ENCODE measurements around the gene FCER1G. TPM values are rescaled to one million over a fixed set of nuclear protein-coding genes. Genes with fewer than 3 reads are reported as not detected.

FCER1G gene
- 10 to 100 TPM in 2 of 4 donors, 1 to 10 TPM in 2; 1.6 to 50.4 (median 25.4) TPM for total RNA-seq

- H3K27me3 ChIP-seq: no peaks in the 10 kb centered on the region
- peak within 1 kb of the TSS in 3 of 4 donors; percentile 16 to 50 (median 30) for H3K4me3 ChIP-seq
- intact Hi-C loops (cut with DNase I): no loop called here
- H3K9me3 ChIP-seq: no peaks in the 10 kb centered on the region
- DNase-seq: no peak
- H3K4me1 ChIP-seq: peaks cover 0 to 7% (median 0%) of the 10 kb centered on the region in 3 donors
- TF ChIP-seq, protein P1, sequence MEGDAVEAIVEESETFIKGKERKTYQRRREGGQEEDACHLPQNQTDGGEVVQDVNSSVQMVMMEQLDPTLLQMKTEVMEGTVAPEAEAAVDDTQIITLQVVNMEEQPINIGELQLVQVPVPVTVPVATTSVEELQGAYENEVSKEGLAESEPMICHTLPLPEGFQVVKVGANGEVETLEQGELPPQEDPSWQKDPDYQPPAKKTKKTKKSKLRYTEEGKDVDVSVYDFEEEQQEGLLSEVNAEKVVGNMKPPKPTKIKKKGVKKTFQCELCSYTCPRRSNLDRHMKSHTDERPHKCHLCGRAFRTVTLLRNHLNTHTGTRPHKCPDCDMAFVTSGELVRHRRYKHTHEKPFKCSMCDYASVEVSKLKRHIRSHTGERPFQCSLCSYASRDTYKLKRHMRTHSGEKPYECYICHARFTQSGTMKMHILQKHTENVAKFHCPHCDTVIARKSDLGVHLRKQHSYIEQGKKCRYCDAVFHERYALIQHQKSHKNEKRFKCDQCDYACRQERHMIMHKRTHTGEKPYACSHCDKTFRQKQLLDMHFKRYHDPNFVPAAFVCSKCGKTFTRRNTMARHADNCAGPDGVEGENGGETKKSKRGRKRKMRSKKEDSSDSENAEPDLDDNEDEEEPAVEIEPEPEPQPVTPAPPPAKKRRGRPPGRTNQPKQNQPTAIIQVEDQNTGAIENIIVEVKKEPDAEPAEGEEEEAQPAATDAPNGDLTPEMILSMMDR (IDR thresholded peaks at IDR 0.05): no peak
- peak in 2 of 4 donors; percentile 47 to 68 for TF ChIP-seq POLR2A (IDR thresholded peaks at IDR 0.05)
- WGBS, 2 donors: 67 to 73% methylated on average over 10 of the region's 10 CpGs
- peaks cover 32 to 54% (median 42%) of the 10 kb centered on the region in 3 donors for H3K36me3 ChIP-seq
- peak within 1 kb of the TSS in 3 of 4 donors; percentile 0 to 75 (median 61) for H3K27ac ChIP-seq
These were observed at the start of gene FCER1G for GRCh38 chr1:161215076-161215475. Gene FCER1G, plus strand, starts transcription at chr1:161215295. Its CDS starts 27 bp downstream, at chr1:161215322.

DNA sequence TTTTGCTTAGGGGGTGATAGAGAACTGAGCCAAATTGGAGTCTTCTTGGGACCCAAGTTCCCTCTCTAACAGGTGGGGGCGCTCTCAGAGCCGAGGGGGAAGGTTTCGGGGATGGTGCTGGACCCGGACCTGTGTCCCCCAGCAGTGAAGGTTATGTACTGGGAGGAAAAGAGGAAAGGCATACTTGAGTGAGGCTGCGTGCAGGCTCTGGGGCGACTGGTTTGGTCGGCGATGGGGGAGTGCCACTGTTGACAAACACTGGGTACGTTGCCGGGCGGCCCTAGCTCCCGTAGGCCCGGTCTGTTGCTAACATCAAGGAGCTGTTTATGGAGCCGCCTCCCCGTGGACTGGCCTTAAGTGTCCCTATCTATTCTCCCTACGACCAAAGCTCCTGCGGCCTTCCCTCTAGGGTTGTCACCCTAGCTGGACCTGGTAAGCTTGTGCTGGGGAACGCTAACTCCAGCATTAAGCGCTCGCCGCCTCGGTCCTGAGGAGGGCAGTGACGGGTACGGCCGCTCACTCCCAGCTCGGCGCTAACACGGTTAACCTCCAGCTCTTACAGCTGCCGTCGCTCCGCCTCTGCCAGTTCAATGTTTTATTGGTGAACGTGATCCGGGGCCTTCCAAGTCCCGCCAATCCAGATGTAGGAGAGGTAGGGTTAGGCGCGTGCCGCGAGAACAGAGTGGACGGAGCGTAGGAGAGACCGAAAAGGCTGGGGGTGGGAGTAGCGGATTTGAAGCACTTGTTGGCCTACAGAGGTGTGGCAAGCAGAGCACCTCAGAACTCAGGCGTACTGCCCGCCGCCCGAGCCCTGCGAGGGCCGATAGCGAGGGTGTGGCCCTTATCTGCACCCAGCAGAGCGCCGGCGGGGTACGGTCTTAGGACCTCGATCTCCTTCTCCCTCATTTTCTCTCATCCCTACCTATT lies 49.1 kb upstream of the FCER1G start, which contains the start of gene PPOX:
TSS of gene PPOX (plus strand) at position 685 of the 927 bp plus-strand sequence. CDS start 422 bp downstream, outside the sequence.
- DNase-seq: peak; percentile 90
- WGBS, 2 donors: 0% methylated on average over 24 to 30 of the region's 54 CpGs
- peak within 1 kb of the TSS; percentile 46 to 79 (median 67) for H3K4me3 ChIP-seq
- H3K36me3 ChIP-seq: peaks cover 2 to 66% (median 12%) of the 10 kb centered on the region in 3 donors
- no peaks in the 10 kb centered on the region for H3K9me3 ChIP-seq
- TF ChIP-seq, protein P1 (IDR thresholded peaks at IDR 0.05): peak in 5 of 6 experiments; percentile 8 to 44 (median 27)
- peak in 3 of 4 donors; percentile 8 to 66 (median 45) for TF ChIP-seq POLR2A (IDR thresholded peaks at IDR 0.05)
- no peaks in the 10 kb centered on the region for H3K27me3 ChIP-seq
- H3K27ac ChIP-seq: peak within 1 kb of the TSS; percentile 88 to 94 (median 93)
- intact Hi-C loops (cut with DNase I): no loop called here
- peaks cover 28 to 53% (median 28%) of the 10 kb centered on the region in 3 donors for H3K4me1 ChIP-seq

DNA sequence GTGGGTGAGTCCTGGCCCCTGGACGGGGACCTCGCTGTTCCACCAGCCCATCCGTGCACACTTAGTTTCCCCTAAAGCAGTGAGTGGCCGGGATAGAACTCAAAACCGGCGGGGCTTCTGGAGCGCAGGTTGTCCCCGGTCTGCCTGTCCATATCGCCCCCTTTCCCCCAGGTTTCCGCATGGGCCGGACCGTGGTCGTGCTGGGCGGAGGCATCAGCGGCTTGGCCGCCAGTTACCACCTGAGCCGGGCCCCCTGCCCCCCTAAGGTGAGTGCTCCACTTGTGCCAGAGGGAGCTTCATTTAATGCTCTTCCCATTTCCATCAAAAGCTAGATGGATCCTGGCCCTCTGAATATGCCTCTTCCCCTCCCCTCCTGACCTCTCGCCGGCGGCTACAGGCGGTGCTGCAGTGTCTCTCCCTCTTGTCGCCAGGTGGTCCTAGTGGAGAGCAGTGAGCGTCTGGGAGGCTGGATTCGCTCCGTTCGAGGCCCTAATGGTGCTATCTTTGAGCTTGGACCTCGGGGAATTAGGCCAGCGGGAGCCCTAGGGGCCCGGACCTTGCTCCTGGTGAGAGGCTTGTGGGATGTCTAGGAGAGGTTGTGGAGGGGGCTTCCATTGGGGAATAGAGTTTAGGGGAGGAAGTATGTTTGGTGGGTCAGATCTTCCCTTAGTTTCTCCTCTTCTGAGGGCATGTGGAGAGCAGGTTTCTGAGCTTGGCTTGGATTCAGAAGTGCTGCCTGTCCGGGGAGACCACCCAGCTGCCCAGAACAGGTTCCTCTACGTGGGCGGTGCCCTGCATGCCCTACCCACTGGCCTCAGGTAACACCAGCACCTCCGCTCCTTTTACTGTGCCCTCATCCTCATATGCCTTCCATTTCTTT lies 48.2 kb upstream of the FCER1G start:
- DNase-seq: no peak
- WGBS, 2 donors: 6 to 17% methylated on average over 10 to 23 of the region's 33 CpGs
- intact Hi-C loops (cut with DNase I): no loop called here
- TF ChIP-seq POLR2A (IDR thresholded peaks at IDR 0.05): no peak
- TF ChIP-seq, protein P1 (IDR thresholded peaks at IDR 0.05): no peak
- Histone ChIP-seq H3K27me3 (no peaks in the 10 kb centered on the region), H3K9me3 (no peaks in the 10 kb centered on the region), H3K4me1 (peaks cover 19 to 53% (median 22%) of the 10 kb centered on the region in 3 donors), H3K4me3 (peak overlapping the region; percentile 46 to 79 (median 67)), H3K36me3 (peaks cover 12 to 66% (median 20%) of the 10 kb centered on the region in 3 donors), H3K27ac (peak overlapping the region; percentile 88 to 94 (median 93))

DNA sequence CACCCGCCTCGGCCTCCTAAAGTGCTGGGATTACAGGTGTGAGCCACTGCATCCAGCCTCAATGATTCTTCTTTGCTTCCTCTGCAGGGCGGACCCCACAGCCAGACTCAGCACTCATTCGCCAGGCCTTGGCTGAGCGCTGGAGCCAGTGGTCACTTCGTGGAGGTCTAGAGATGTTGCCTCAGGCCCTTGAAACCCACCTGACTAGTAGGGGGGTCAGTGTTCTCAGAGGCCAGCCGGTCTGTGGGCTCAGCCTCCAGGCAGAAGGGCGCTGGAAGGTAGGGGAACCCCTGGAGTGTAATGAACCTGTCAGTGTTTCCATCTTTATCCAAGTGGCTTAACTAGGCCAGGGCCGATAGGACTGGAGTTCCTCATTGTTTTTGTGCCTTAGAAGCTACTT lies 46.2 kb upstream of the FCER1G start:
- TF ChIP-seq, protein P1 (IDR thresholded peaks at IDR 0.05): no peak
- no peak for TF ChIP-seq POLR2A (IDR thresholded peaks at IDR 0.05)
- intact Hi-C loops (cut with DNase I): no loop called here
- 93 to 96% methylated on average over 6 to 7 of the region's 9 CpGs for whole genome bisulfite sequencing, 2 donors
- DNase-seq: no peak
- H3K4me3 ChIP-seq: no peak overlapping the region
- H3K27ac ChIP-seq: no peak overlapping the region
- H3K9me3 ChIP-seq: no peaks in the 10 kb centered on the region
- H3K4me1 ChIP-seq: peaks cover 22 to 62% (median 28%) of the 10 kb centered on the region in 3 donors
- no peaks in the 10 kb centered on the region for H3K27me3 ChIP-seq
- H3K36me3 ChIP-seq: peaks cover 14 to 66% (median 27%) of the 10 kb centered on the region in 3 donors

Data from esophagus squamous epithelium (tissue), 5 donors.